HepG2 (cell line): ENCODE results near the gene ALK.

ENCODE experiments used
- HMG20A ChIP-seq: IDR thresholded peaks from 2 replicates; pipeline ENCODE4 v1.6.1; 2016; ENCODE audit warnings: borderline replicate concordance
- NFIC ChIP-seq: IDR thresholded peaks from 2 replicates; pipeline ENCODE4 v1.6.1; 2012; ENCODE audit warnings: mild to moderate bottlenecking, low read length, inconsistent platforms
- POLR2A ChIP-seq, 2 experiments: IDR thresholded peaks; 2 replicates each; pipeline ENCODE4 v1.6.1; 2011; ENCODE audit warnings: low read depth in 2 of 2, low read length in 2 of 2, mild to moderate bottlenecking in 1 of 2, moderate library complexity in 1 of 2; ENCODE audit not compliant: insufficient read depth in 1 of 2
- POLR2AphosphoS2 ChIP-seq: IDR thresholded peaks from 2 replicates; pipeline ENCODE4 v1.6.1; 2011; ENCODE audit warnings: low read depth, low read length, improper control_type of control experiment
- SAP130 ChIP-seq: IDR thresholded peaks from 2 replicates; pipeline ENCODE4 v1.6.1; 2016; ENCODE audit warnings: low read depth
- ZNF274 ChIP-seq: sonication (generic); formaldehyde crosslinking; IDR thresholded peaks from 2 replicates; pipeline ENCODE4 v1.5.1; 2020; ENCODE audit warnings: mild to moderate bottlenecking, missing genetic modification reagents
- ZNF629 ChIP-seq: sonication (generic); formaldehyde crosslinking; conservative IDR thresholded peaks from 2 replicates; pipeline ENCODE4 v1.5.0; 2020; ENCODE audit warnings: missing genetic modification reagents
- TF ChIP-seq, protein P1 (sequence below): IDR thresholded peaks from 2 replicates; pipeline ENCODE4 v1.6.1; 2016; ENCODE audit warnings: control low read depth
- TF ChIP-seq, protein P2 (sequence below): sonication (generic); formaldehyde crosslinking; IDR thresholded peaks from 2 replicates; pipeline ENCODE4 v1.5.0; 2020; ENCODE audit warnings: mild to moderate bottlenecking, missing genetic modification reagents, moderate library complexity
- TF ChIP-seq, protein P3 (sequence below): sonication (generic); formaldehyde crosslinking; IDR thresholded peaks from 2 replicates; pipeline ENCODE4 v1.4.0; 2020; ENCODE audit warnings: missing genetic modification reagents
- TF ChIP-seq, protein P4 (sequence below): sonication (generic); formaldehyde crosslinking; IDR thresholded peaks from 2 replicates; pipeline ENCODE4 v1.4.0; 2020; ENCODE audit warnings: missing genetic modification reagents

DNA sequence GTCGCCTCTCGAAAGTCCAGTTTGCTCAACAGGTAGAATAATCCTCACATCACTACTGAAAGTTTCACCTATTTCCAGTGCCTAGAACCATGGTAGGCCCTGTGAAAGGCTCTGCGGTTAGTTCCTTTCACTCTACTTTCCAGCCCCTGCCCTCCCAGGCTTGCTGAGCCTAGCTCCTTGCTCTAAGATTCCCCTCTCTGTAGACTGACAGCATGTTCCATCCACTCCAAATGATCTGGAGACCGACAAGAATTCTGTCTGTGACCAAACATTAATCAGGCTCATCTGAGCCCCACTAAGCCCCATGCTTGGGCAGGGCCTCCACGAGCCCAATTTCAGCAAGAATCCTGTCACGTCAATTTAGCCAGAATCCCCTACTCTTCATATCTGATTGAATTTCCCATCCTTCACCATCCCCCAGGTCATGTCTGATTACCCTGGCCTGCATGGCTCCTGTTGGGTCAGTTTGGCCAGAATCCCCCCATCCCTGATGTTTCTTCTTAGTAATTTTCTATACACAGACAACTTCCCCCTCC lies 307.0 kb downstream of the ALK start:
- TF ChIP-seq HMG20A (CRISPR knock-in tag) (no peak), NFIC (no peak), ZNF274 (CRISPR knock-in tag) (no peak), POLR2A (IDR thresholded peaks at IDR 0.05; ENCODE audit: insufficient read depth in 1 of 2, low read depth in 2 of 2, low read length in 2 of 2) (no peak), SAP130 (CRISPR knock-in tag) (no peak), POLR2AphosphoS2 (no peak), ZNF629 (CRISPR knock-in tag) (no peak)
- TF ChIP-seq, protein P1, sequence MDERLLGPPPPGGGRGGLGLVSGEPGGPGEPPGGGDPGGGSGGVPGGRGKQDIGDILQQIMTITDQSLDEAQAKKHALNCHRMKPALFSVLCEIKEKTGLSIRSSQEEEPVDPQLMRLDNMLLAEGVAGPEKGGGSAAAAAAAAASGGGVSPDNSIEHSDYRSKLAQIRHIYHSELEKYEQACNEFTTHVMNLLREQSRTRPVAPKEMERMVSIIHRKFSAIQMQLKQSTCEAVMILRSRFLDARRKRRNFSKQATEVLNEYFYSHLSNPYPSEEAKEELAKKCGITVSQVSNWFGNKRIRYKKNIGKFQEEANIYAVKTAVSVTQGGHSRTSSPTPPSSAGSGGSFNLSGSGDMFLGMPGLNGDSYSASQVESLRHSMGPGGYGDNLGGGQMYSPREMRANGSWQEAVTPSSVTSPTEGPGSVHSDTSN (CRISPR knock-in tag): no peak
- TF ChIP-seq, protein P2, sequence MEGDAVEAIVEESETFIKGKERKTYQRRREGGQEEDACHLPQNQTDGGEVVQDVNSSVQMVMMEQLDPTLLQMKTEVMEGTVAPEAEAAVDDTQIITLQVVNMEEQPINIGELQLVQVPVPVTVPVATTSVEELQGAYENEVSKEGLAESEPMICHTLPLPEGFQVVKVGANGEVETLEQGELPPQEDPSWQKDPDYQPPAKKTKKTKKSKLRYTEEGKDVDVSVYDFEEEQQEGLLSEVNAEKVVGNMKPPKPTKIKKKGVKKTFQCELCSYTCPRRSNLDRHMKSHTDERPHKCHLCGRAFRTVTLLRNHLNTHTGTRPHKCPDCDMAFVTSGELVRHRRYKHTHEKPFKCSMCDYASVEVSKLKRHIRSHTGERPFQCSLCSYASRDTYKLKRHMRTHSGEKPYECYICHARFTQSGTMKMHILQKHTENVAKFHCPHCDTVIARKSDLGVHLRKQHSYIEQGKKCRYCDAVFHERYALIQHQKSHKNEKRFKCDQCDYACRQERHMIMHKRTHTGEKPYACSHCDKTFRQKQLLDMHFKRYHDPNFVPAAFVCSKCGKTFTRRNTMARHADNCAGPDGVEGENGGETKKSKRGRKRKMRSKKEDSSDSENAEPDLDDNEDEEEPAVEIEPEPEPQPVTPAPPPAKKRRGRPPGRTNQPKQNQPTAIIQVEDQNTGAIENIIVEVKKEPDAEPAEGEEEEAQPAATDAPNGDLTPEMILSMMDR (CRISPR knock-in tag): no peak
- TF ChIP-seq, protein P3, sequence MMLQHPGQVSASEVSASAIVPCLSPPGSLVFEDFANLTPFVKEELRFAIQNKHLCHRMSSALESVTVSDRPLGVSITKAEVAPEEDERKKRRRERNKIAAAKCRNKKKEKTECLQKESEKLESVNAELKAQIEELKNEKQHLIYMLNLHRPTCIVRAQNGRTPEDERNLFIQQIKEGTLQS (CRISPR knock-in tag): no peak
- TF ChIP-seq, protein P4, sequence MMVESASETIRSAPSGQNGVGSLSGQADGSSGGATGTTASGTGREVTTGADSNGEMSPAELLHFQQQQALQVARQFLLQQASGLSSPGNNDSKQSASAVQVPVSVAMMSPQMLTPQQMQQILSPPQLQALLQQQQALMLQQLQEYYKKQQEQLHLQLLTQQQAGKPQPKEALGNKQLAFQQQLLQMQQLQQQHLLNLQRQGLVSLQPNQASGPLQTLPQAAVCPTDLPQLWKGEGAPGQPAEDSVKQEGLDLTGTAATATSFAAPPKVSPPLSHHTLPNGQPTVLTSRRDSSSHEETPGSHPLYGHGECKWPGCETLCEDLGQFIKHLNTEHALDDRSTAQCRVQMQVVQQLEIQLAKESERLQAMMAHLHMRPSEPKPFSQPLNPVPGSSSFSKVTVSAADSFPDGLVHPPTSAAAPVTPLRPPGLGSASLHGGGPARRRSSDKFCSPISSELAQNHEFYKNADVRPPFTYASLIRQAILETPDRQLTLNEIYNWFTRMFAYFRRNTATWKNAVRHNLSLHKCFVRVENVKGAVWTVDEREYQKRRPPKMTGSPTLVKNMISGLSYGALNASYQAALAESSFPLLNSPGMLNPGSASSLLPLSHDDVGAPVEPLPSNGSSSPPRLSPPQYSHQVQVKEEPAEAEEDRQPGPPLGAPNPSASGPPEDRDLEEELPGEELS: no peak
